Breast epithelium (tissue), 3 donors: Measurements from ENCODE around the gene UGT1A10.

ENCODE experiments used
- POLR2A ChIP-seq: fragments of 450-650 bp; IDR thresholded peaks from one replicate; pipeline ENCODE4 v1.6.1; 2016; ENCODE audit warnings: antibody characterized with exemption, mild to moderate bottlenecking, moderate library complexity
- POLR2AphosphoS5 ChIP-seq, 3 donors: sonication (generic); formaldehyde crosslinking; IDR thresholded peaks; one replicate each; pipeline ENCODE4 v1.6.1; 2017; ENCODE audit warnings: antibody characterized with exemption in 3 of 3
- TF ChIP-seq, protein P1 (sequence below), 3 donors: fragments of 450-650 bp; IDR thresholded peaks; one replicate each; pipeline ENCODE4 v1.5.1; 2016 to 2017; ENCODE audit warnings: antibody characterized with exemption in 3 of 3, mild to moderate bottlenecking in 3 of 3, moderate library complexity in 3 of 3

DNA sequence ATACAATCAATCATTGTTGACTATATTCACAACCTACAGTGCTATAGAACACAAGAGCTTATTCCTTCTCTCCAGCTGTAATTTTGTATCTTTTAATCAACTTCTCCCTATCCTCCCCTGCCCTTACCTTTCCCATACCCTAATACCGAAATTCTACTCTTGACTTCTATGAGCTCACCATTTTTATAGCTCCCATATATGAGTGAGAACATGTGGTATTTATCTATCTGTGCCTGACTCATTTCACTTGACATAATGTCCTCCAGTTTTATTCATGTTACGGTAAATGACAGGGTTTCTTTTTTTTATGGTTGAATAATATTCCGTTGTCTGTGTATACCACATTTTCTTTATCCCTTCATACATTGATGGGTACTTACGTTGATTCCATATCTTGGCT is 144.5 kb downstream of the UGT1A10 start:
- TF ChIP-seq, protein P1, sequence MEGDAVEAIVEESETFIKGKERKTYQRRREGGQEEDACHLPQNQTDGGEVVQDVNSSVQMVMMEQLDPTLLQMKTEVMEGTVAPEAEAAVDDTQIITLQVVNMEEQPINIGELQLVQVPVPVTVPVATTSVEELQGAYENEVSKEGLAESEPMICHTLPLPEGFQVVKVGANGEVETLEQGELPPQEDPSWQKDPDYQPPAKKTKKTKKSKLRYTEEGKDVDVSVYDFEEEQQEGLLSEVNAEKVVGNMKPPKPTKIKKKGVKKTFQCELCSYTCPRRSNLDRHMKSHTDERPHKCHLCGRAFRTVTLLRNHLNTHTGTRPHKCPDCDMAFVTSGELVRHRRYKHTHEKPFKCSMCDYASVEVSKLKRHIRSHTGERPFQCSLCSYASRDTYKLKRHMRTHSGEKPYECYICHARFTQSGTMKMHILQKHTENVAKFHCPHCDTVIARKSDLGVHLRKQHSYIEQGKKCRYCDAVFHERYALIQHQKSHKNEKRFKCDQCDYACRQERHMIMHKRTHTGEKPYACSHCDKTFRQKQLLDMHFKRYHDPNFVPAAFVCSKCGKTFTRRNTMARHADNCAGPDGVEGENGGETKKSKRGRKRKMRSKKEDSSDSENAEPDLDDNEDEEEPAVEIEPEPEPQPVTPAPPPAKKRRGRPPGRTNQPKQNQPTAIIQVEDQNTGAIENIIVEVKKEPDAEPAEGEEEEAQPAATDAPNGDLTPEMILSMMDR (IDR thresholded peaks at IDR 0.05), result no peak
- no peak for TF ChIP-seq POLR2AphosphoS5 (IDR thresholded peaks at IDR 0.05)
- TF ChIP-seq POLR2A, result no peak
